Liver (tissue), 9 donors: ENCODE results near the gene CIBAR2. TPM values are rescaled to one million over a fixed set of nuclear protein-coding genes. Genes with fewer than 3 reads are reported as not detected.

ENCODE experiments used
- DNase-seq: peaks from one replicate; pipeline ENCODE4 v3.0.0-alpha.2; 2017; ENCODE audit warnings: low spot score
- H3K27ac ChIP-seq, 2 donors: one replicate each; pipeline ENCODE4 v1.7.0; 2013; ENCODE audit warnings: inconsistent platforms in 2 of 2, low read length in 2 of 2, control low read depth in 1 of 2, low read depth in 1 of 2, mild to moderate bottlenecking in 1 of 2
- H3K27me3 ChIP-seq, 4 donors: one replicate each; pipeline versions ENCODE4 v1.6.1 to v1.7.0; 2013; ENCODE audit warnings: low read length in 3 of 4, inconsistent platforms in 1 of 4, mild to moderate bottlenecking in 1 of 4, moderate library complexity in 1 of 4; ENCODE audit not compliant: control insufficient read depth in 4 of 4, insufficient read depth in 4 of 4
- H3K36me3 ChIP-seq, 4 donors: one replicate each; pipeline versions ENCODE4 v1.6.1 to v1.7.0; 2013; ENCODE audit warnings: low read length in 3 of 4, mild to moderate bottlenecking in 3 of 4, low read depth in 1 of 4, moderate library complexity in 1 of 4; ENCODE audit not compliant: control insufficient read depth in 4 of 4, insufficient read depth in 3 of 4
- H3K4me1 ChIP-seq, 4 donors: one replicate each; pipeline versions ENCODE4 v1.6.1 to v1.7.0; 2013; ENCODE audit warnings: low read length in 3 of 4, mild to moderate bottlenecking in 3 of 4, moderate library complexity in 1 of 4; ENCODE audit not compliant: control insufficient read depth in 4 of 4, insufficient read depth in 4 of 4
- H3K4me3 ChIP-seq, 3 donors: one replicate each; pipeline versions ENCODE4 v1.6.1 to v1.7.0; 2013; ENCODE audit warnings: low read length in 3 of 3, control low read depth in 1 of 3, low read depth in 1 of 3, mild to moderate bottlenecking in 1 of 3
- H3K9ac ChIP-seq, 2 donors: one replicate each; pipeline ENCODE4 v1.7.0; 2013; ENCODE audit warnings: low read length in 2 of 2, mild to moderate bottlenecking in 2 of 2, moderate library complexity in 2 of 2, control low read depth in 1 of 2, low read depth in 1 of 2
- H3K9me3 ChIP-seq, 4 donors: one replicate each; pipeline versions ENCODE4 v1.6.1 to v1.7.0; 2013; ENCODE audit warnings: low read length in 3 of 4; ENCODE audit not compliant: control insufficient read depth in 4 of 4
- EGR1 ChIP-seq, 2 donors: IDR thresholded peaks; 2 replicates each; pipeline ENCODE4 v1.6.1; 2016 to 2018; ENCODE audit warnings: antibody characterized with exemption in 2 of 2, low read depth in 2 of 2
- FOXA2 ChIP-seq: IDR thresholded peaks from 2 replicates; pipeline ENCODE4 v1.6.1; 2016; ENCODE audit warnings: antibody characterized with exemption
- HNF4A ChIP-seq, 2 donors: conservative IDR thresholded peaks; 2 replicates each; pipeline ENCODE4 v1.6.1; 2016; ENCODE audit warnings: antibody characterized with exemption in 2 of 2, mild to moderate bottlenecking in 2 of 2
- HNF4G ChIP-seq: IDR thresholded peaks from 2 replicates; pipeline ENCODE4 v1.6.1; 2016; ENCODE audit warnings: antibody characterized with exemption
- JUND ChIP-seq, 2 donors: IDR thresholded peaks; 2 replicates each; pipeline ENCODE4 v1.6.1; 2016; ENCODE audit warnings: antibody characterized with exemption in 2 of 2
- NR2F2 ChIP-seq: IDR thresholded peaks from 2 replicates; pipeline ENCODE4 v1.6.1; 2016; ENCODE audit warnings: antibody characterized with exemption
- RXRA ChIP-seq, 2 donors: IDR thresholded peaks; 2 replicates each; pipeline ENCODE4 v1.6.1; 2017 to 2018; ENCODE audit warnings: antibody characterized with exemption in 2 of 2, mild to moderate bottlenecking in 1 of 2
- SP1 ChIP-seq: IDR thresholded peaks from 2 replicates; pipeline ENCODE4 v1.6.1; 2018; ENCODE audit warnings: antibody characterized with exemption, mild to moderate bottlenecking
- TAF1 ChIP-seq: conservative IDR thresholded peaks from 2 replicates; pipeline ENCODE4 v1.6.1; 2016; ENCODE audit warnings: antibody characterized with exemption, mild to moderate bottlenecking
- WGBS: extraction: QIAGEN DNeasy Blood & Tissue Kit; methylation state at CpG from one replicate; pipeline ENCODE4 v1.1.7; 2013; 5-methylcytosine and 5-hydroxymethylcytosine counted together
- polyA plus RNA-seq, 2 donors: library from polyadenylated mRNA; stranded (reverse) in 1 of 2; unstranded in 1 of 2; fragments of 200-250 nt in 1 of 2; fragments of >200 nt in 1 of 2; fragmentation: Nextera tagmentation in 1 of 2; extraction: Ambion mirVana in 1 of 2; gene quantifications; one replicate each; pipeline versions ENCODE4 v1.2.1 to v1.2.3, GENCODE V29; 2013 to 2015
- total RNA-seq, 2 donors: library from RNA; depleted of rRNA; stranded (reverse); fragments of >200 nt; gene quantifications; one replicate each; pipeline ENCODE4 v1.2.3, GENCODE V29; 2014
- TF ChIP-seq, protein P1 (sequence below): IDR thresholded peaks from 2 replicates; pipeline ENCODE4 v1.6.1; 2016; ENCODE audit warnings: antibody characterized with exemption
- TF ChIP-seq, protein P2 (sequence below): IDR thresholded peaks from 2 replicates; pipeline ENCODE4 v1.6.1; 2016; ENCODE audit warnings: antibody characterized with exemption, mild to moderate bottlenecking
- TF ChIP-seq, protein P3 (sequence below): IDR thresholded peaks from 2 replicates; pipeline ENCODE4 v1.6.1; 2016; ENCODE audit warnings: antibody characterized with exemption
- TF ChIP-seq, protein P4 (sequence below): IDR thresholded peaks from 2 replicates; pipeline ENCODE4 v1.6.1; 2016; ENCODE audit warnings: antibody characterized with exemption
- donor health status: healthy.
- donor health status: healthy.
- donor health status: healthy.
- donor health status: healthy.
- donor health status: healthy.

CIBAR2 gene
- total and polyA plus RNA-seq, 4 donors = not detected

DNA sequence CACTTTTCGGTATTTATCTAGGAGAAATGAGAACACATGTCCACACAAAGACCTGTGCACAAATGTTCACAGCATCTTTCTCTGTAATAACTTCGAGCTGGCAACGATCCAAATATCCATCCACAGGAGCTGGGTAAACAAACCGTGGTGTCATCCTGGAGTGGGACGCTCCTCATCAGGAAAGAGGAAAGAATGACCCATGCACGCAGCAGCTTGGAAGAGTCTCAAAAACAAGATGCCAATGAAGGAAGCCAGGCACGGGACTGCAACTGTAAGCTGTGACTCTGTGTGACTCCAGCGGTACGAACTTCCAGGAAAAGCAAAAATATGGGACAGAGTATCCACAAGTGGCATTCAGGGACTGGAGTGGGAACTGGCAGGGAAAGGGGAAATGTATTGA, 36.7 kb upstream of the CIBAR2 start:
- Histone ChIP-seq H3K27ac (peak overlapping the region in 1 of 2 donors; percentile 81), H3K9me3 (no peaks in the 10 kb centered on the region), H3K4me1 (peaks cover 10 to 37% (median 33%) of the 10 kb centered on the region in 4 donors), H3K4me3 (no peak overlapping the region), H3K9ac (no peak overlapping the region), H3K27me3 (no peaks in the 10 kb centered on the region), H3K36me3 (no peaks in the 10 kb centered on the region)
- DNase-seq = no peak
- 26% methylated on average over 9 of the region's 9 CpGs for WGBS
- no peak for TF ChIP-seq HNF4A (conservative IDR thresholded peaks at IDR 0.05)
- TF ChIP-seq EGR1 (IDR thresholded peaks at IDR 0.05; ENCODE audit: low read depth in 2 of 2) = no peak
- TF ChIP-seq SP1 = no peak
- TF ChIP-seq JUND (IDR thresholded peaks at IDR 0.05) = no peak
- TF ChIP-seq NR2F2 = no peak
- TF ChIP-seq, protein P1, sequence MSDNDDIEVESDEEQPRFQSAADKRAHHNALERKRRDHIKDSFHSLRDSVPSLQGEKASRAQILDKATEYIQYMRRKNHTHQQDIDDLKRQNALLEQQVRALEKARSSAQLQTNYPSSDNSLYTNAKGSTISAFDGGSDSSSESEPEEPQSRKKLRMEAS = no peak
- TF ChIP-seq, protein P2, sequence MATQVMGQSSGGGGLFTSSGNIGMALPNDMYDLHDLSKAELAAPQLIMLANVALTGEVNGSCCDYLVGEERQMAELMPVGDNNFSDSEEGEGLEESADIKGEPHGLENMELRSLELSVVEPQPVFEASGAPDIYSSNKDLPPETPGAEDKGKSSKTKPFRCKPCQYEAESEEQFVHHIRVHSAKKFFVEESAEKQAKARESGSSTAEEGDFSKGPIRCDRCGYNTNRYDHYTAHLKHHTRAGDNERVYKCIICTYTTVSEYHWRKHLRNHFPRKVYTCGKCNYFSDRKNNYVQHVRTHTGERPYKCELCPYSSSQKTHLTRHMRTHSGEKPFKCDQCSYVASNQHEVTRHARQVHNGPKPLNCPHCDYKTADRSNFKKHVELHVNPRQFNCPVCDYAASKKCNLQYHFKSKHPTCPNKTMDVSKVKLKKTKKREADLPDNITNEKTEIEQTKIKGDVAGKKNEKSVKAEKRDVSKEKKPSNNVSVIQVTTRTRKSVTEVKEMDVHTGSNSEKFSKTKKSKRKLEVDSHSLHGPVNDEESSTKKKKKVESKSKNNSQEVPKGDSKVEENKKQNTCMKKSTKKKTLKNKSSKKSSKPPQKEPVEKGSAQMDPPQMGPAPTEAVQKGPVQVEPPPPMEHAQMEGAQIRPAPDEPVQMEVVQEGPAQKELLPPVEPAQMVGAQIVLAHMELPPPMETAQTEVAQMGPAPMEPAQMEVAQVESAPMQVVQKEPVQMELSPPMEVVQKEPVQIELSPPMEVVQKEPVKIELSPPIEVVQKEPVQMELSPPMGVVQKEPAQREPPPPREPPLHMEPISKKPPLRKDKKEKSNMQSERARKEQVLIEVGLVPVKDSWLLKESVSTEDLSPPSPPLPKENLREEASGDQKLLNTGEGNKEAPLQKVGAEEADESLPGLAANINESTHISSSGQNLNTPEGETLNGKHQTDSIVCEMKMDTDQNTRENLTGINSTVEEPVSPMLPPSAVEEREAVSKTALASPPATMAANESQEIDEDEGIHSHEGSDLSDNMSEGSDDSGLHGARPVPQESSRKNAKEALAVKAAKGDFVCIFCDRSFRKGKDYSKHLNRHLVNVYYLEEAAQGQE = no peak
- TF ChIP-seq, protein P3, sequence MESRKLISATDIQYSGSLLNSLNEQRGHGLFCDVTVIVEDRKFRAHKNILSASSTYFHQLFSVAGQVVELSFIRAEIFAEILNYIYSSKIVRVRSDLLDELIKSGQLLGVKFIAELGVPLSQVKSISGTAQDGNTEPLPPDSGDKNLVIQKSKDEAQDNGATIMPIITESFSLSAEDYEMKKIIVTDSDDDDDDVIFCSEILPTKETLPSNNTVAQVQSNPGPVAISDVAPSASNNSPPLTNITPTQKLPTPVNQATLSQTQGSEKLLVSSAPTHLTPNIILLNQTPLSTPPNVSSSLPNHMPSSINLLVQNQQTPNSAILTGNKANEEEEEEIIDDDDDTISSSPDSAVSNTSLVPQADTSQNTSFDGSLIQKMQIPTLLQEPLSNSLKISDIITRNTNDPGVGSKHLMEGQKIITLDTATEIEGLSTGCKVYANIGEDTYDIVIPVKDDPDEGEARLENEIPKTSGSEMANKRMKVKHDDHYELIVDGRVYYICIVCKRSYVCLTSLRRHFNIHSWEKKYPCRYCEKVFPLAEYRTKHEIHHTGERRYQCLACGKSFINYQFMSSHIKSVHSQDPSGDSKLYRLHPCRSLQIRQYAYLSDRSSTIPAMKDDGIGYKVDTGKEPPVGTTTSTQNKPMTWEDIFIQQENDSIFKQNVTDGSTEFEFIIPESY = no peak
- TF ChIP-seq HNF4G = no peak
- no peak for TF ChIP-seq TAF1
- TF ChIP-seq RXRA (IDR thresholded peaks at IDR 0.05) = no peak
- TF ChIP-seq, protein P4, sequence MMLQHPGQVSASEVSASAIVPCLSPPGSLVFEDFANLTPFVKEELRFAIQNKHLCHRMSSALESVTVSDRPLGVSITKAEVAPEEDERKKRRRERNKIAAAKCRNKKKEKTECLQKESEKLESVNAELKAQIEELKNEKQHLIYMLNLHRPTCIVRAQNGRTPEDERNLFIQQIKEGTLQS = no peak

DNA sequence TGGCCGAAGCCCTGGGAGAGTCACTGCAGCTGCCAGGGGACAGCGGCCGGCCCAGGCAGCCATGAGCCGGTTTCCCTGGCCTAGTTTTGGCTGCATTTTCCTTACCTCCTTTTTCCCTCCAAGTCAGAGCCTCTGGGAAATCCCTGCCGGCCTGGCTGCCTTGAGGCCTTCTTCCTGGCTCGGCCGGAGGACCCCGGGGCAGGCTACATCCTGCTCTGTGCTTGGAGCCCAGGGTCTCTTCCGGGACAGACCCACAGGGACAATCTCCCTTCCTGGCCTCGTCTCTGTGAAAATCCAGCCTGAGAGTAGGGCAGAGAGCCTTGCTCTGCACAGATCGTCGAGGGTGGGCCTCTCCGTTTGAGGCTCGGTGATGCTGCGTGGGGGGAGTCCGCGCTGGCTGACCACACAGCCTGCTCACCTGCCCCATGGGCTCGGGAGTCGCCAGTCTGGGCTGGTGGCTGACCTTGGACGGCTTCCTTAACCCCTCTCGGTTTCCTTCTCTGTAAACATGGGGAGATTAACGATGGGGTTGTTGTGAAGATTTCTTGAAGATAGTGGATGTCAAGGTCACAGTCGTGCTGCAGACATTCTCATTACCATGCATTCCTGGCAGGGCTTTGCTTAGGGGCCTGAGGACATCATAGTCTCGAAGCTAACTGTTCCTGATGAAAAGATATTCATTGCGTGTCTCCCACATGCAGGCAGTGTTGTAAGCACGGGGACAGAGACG, 34.8 kb upstream of the CIBAR2 start:
- Histone ChIP-seq H3K9me3 (no peaks in the 10 kb centered on the region), H3K27me3 (no peaks in the 10 kb centered on the region), H3K36me3 (no peaks in the 10 kb centered on the region), H3K4me3 (no peak overlapping the region), H3K4me1 (peaks cover 10 to 33% (median 28%) of the 10 kb centered on the region in 4 donors), H3K27ac (peak overlapping the region; percentile 29 to 44), H3K9ac (no peak overlapping the region)
- TF ChIP-seq SP1 = peak; percentile 16
- peak; percentile 54 for TF ChIP-seq NR2F2
- TF ChIP-seq FOXA2 = no peak
- WGBS = 72% methylated on average over 27 of the region's 27 CpGs
- no peak for DNase-seq
